22Rv1 (cell line): Measurements from ENCODE around the gene MC4R.
"Not testable (repeated sequence)": the region's sequence is repeated elsewhere in the genome, so short reads cannot be mapped to it uniquely, and the experiment has no call there.

ENCODE experiments used
- H3K27ac ChIP-seq: fragments of 450-650 bp; 2 replicates; pipeline ENCODE4 v1.5.1; 2017
- CTCF ChIP-seq: fragments of 450-650 bp; IDR thresholded peaks from 2 replicates; pipeline ENCODE4 v1.5.1; 2017; ENCODE audit warnings: mild to moderate bottlenecking
- ZFX ChIP-seq: fragments of 450-650 bp; IDR thresholded peaks from 2 replicates; pipeline ENCODE4 v1.6.1; 2017; ENCODE audit warnings: antibody characterized with exemption, borderline replicate concordance

MC4R gene

GRCh38 chr18:60372596-60372995 is at the start of gene MC4R:
Gene MC4R, minus strand, starts transcription at chr18:60372775. Its CDS starts 426 bp downstream, at chr18:60372349.
- peak within 1 kb of the TSS; percentile 22; the same call in 1 of the 2 replicates for H3K27ac ChIP-seq
- TF ChIP-seq ZFX (no peak), CTCF (no peak)

GRCh38 chr18:60422306-60422705 is 49.7 kb upstream of the MC4R start:
- H3K27ac ChIP-seq, result not testable (repeated sequence)

- no peak overlapping the region for H3K27ac ChIP-seq
- TF ChIP-seq CTCF (no peak), ZFX (no peak)
Observed at GRCh38 chr18:60421356-60422118, 49.0 kb upstream of the MC4R start.

GRCh38 chr18:60417946-60418345 is 45.4 kb upstream of the MC4R start:
- no peak for TF ChIP-seq CTCF
- TF ChIP-seq ZFX, result no peak
- no peak overlapping the region for H3K27ac ChIP-seq

GRCh38 chr18:60413944-60414547 is 41.5 kb upstream of the MC4R start:
- TF ChIP-seq ZFX (no peak), CTCF (peak; percentile 56)
- no peak overlapping the region for H3K27ac ChIP-seq

- TF ChIP-seq CTCF (peak; percentile 65), ZFX (no peak)
Observed at GRCh38 chr18:60411715-60412114, 39.1 kb upstream of the MC4R start.

GRCh38 chr18:60406721-60407120 is 34.1 kb upstream of the MC4R start:
- H3K27ac ChIP-seq, result no peak overlapping the region
- TF ChIP-seq CTCF (no peak), ZFX (no peak)

More at GRCh38 chr18:60411715-60412114, 39.1 kb upstream of the MC4R start:
- no peak overlapping the region for H3K27ac ChIP-seq
